Neutrophil (primary cell): ENCODE measurements around the gene PTS.

Experiments used
- H3K27ac ChIP-seq: fragments of 200-600 bp; sonication (generic); 2 replicates; pipeline ENCODE4 v1.5.1; 2016; ENCODE audit warnings: mild to moderate bottlenecking, moderate library complexity
- H3K27me3 ChIP-seq: fragments of 200-600 bp; sonication (generic); 2 replicates; pipeline ENCODE4 v1.6.0; 2016; ENCODE audit warnings: mild to moderate bottlenecking
- H3K36me3 ChIP-seq: fragments of 200-600 bp; sonication (generic); 2 replicates; pipeline ENCODE4 v1.5.1; 2017
- H3K4me1 ChIP-seq, 2 experiments: fragments of 200-600 bp in 1 of 2; sonication (generic) in 1 of 2; 1 replicate in 1 of 2; 2 replicates in 1 of 2; pipeline versions ENCODE4 v1.5.1 to v1.6.1; 2013 to 2016; ENCODE audit warnings: low read depth in 1 of 2, low read length in 1 of 2, mild to moderate bottlenecking in 1 of 2, moderate library complexity in 1 of 2; ENCODE audit not compliant: control insufficient read depth in 1 of 2, insufficient read depth in 1 of 2
- H3K4me3 ChIP-seq, 2 experiments: fragments of 200-600 bp in 1 of 2; sonication (generic) in 1 of 2; 1 replicate in 1 of 2; 2 replicates in 1 of 2; pipeline ENCODE4 v1.5.1; 2013 to 2016; ENCODE audit warnings: low read depth in 1 of 2, low read length in 1 of 2, mild to moderate bottlenecking in 1 of 2, moderate library complexity in 1 of 2
- H3K9me3 ChIP-seq: fragments of 200-600 bp; sonication (generic); 2 replicates; pipeline ENCODE4 v1.5.1; 2016
- CTCF ChIP-seq: fragments of 200-600 bp; sonication (generic); IDR thresholded peaks from 2 replicates; pipeline ENCODE4 v1.5.1; 2016; ENCODE audit warnings: antibody characterized with exemption

PTS gene

DNA sequence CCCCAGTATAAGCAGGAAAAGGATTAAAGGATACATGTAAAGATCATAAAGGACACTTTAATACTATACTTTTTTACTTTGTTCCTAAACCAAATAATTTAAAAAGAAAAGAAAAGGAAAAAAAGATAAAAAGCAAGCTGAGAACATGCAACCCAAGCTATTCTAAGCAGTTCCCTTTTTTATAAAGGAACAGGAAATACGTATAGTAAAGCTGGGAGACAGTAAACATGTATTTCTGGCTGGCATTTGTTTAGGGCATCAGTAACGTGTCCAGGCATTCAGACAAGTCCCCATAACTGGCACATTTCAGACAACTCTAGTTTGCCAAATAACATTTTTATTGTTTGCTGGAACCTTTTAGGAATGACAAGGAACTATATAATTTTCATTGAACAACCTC lies 26.0 kb upstream of the PTS start:
- no peak for TF ChIP-seq CTCF
- Histone ChIP-seq H3K27ac (peak overlapping the region; percentile 39), H3K36me3 (no peaks in the 10 kb centered on the region), H3K9me3 (no peaks in the 10 kb centered on the region), H3K27me3 (no peaks in the 10 kb centered on the region), H3K4me3 (no peak overlapping the region), H3K4me1 (peaks cover 5 to 12% of the 10 kb centered on the region in 2 experiments)

- H3K4me1 ChIP-seq: no peaks in the 10 kb centered on the region
Measured at GRCh38 chr11:112206071-112206470, 20.2 kb upstream of the PTS start.

DNA sequence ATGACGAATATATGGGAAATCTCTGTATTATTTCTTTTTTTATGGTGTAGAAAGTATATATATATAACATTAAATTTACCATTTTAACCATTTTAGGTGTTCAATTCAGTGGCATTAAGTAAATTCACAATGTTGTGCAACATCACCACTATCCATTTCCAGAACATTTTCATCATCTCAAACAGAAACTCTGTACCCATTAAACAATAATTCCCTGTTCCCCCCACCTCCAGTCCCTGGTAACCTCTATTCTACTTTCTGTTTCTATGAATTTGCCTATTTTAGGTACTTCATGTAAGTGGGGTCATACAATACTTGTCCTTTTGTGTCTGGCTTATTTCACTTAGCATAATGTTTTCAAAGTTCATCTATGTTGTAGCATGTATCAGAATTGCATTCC lies 15.3 kb upstream of the PTS start:
- H3K4me3 ChIP-seq: no peak overlapping the region
- no peak for TF ChIP-seq CTCF
- no peaks in the 10 kb centered on the region for H3K9me3 ChIP-seq
- H3K4me1 ChIP-seq: peaks cover 6 to 20% of the 10 kb centered on the region in 2 experiments
- H3K27me3 ChIP-seq: no peaks in the 10 kb centered on the region
- H3K36me3 ChIP-seq: no peaks in the 10 kb centered on the region
- H3K27ac ChIP-seq: no peak overlapping the region

More at GRCh38 chr11:112206071-112206470, 20.2 kb upstream of the PTS start:
- Histone ChIP-seq H3K4me3 (no peak overlapping the region), H3K9me3 (no peaks in the 10 kb centered on the region), H3K27ac (no peak overlapping the region), H3K27me3 (no peaks in the 10 kb centered on the region), H3K36me3 (no peaks in the 10 kb centered on the region)
- no peak for TF ChIP-seq CTCF

DNA sequence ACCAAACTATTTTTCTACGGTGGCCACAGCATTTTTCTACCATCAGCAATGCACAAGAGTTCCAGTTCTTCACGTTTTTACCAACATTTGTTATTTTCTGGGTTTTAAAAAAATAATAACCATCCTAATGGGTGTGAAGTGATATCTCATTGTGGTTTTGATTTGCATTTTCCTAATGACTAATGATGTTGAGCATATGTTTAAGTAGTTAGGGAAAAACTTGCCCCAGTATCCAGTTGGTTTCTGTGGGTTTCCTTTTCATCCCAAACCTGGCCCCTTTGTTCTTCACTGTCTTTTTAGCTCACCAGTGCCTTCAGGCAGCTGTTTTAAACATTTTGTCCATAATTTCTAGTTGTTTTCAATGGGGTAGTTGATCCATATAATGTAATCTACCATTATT lies 14.7 kb upstream of the PTS start:
- H3K27ac ChIP-seq: no peak overlapping the region
- H3K4me3 ChIP-seq: no peak overlapping the region
- TF ChIP-seq CTCF: no peak

DNA sequence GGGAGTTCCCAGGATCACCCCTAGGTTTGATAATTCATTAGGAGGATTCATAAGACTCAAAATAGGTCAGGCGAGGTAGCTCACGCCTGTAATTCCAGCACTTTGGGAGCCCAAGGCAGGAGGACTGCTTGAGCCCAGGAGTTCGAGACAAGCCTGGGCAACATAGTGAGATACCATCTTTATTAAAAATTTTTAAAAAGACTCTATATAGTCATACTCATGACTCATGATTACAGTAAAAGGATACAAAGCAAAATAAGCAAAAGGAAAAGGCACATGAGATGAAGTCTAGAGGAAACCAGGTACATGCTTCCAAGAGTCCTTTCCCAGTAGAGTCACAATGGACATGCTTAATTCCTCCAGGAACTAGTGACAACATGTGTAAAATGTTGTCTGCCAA lies 13.9 kb upstream of the PTS start:
- TF ChIP-seq CTCF: no peak
- no peaks in the 10 kb centered on the region for H3K27me3 ChIP-seq
- no peaks in the 10 kb centered on the region for H3K9me3 ChIP-seq
- peaks cover 6 to 20% of the 10 kb centered on the region in 2 experiments for H3K4me1 ChIP-seq
- no peaks in the 10 kb centered on the region for H3K36me3 ChIP-seq
- H3K27ac ChIP-seq: no peak overlapping the region
- H3K4me3 ChIP-seq: no peak overlapping the region

More for the DNA sequence above, 14.7 kb upstream of the PTS start:
- H3K27me3 ChIP-seq: no peaks in the 10 kb centered on the region
- H3K36me3 ChIP-seq: no peaks in the 10 kb centered on the region
- peaks cover 6 to 20% of the 10 kb centered on the region in 2 experiments for H3K4me1 ChIP-seq
- no peaks in the 10 kb centered on the region for H3K9me3 ChIP-seq

GRCh38 chr11:112212710-112213109 lies 13.5 kb upstream of the PTS start:
- no peak for TF ChIP-seq CTCF
- Histone ChIP-seq H3K9me3 (no peaks in the 10 kb centered on the region), H3K27me3 (no peaks in the 10 kb centered on the region), H3K4me1 (peaks cover 6 to 20% of the 10 kb centered on the region in 2 experiments), H3K36me3 (no peaks in the 10 kb centered on the region), H3K4me3 (no peak overlapping the region), H3K27ac (no peak overlapping the region)
